ENCODE measurements around the gene WNT3.

GRCh38 chr17:46756081-46756735 lies 62.3 kb downstream of the WNT3 start:
- no peak for TF ChIP-seq CTBP1 (IDR thresholded peaks at IDR 0.05; ENCODE audit: borderline replicate concordance)
- TF ChIP-seq FOXK2 (IDR thresholded peaks at IDR 0.05), result no peak
- TF ChIP-seq SUZ12 (IDR thresholded peaks at IDR 0.05), result no peak
- TF ChIP-seq SP1 (IDR thresholded peaks at IDR 0.05), result no peak
- TF ChIP-seq FOXM1 (IDR thresholded peaks at IDR 0.05; ENCODE audit: borderline replicate concordance), result no peak
- TF ChIP-seq BHLHE40 (IDR thresholded peaks at IDR 0.05; ENCODE audit: borderline replicate concordance), result no peak
- TF ChIP-seq HDGF (IDR thresholded peaks at IDR 0.05; ENCODE audit: borderline replicate concordance), result no peak
- TF ChIP-seq FOXA1 (IDR thresholded peaks at IDR 0.05), result no peak
- TF ChIP-seq ELF4 (IDR thresholded peaks at IDR 0.05), result no peak
- no peak for TF ChIP-seq NFRKB (IDR thresholded peaks at IDR 0.05)
- TF ChIP-seq ARNT (IDR thresholded peaks at IDR 0.05), result no peak
- no peak for TF ChIP-seq TARDBP (IDR thresholded peaks at IDR 0.05)
- no peak for TF ChIP-seq LEF1 (IDR thresholded peaks at IDR 0.05; ENCODE audit: borderline replicate concordance)
- no peak for TF ChIP-seq L3MBTL2 (conservative IDR thresholded peaks at IDR 0.05)

Measured in HEK293T (cell line).